Occipital lobe (tissue), 2 donors: ENCODE data around the gene FBXL20. TPM values are rescaled to one million over a fixed set of nuclear protein-coding genes. Genes with fewer than 3 reads are reported as not detected.
"Not testable (repeated sequence)": the region's sequence is repeated elsewhere in the genome, so short reads cannot be mapped to it uniquely, and the experiment has no call there.

ENCODE experiments used
- DNase-seq: peaks from one replicate; lab custom pipeline; 2025; lab: John Stamatoyannopoulos, UW
- total RNA-seq: library from RNA; depleted of rRNA; stranded (reverse); fragments of >200 nt; gene quantifications from one replicate; pipeline ENCODE4 v1.2.3, GENCODE V29; 2014

FBXL20 gene
- total RNA-seq, 1 donor from 2014 or later: 22.9 TPM

DNA sequence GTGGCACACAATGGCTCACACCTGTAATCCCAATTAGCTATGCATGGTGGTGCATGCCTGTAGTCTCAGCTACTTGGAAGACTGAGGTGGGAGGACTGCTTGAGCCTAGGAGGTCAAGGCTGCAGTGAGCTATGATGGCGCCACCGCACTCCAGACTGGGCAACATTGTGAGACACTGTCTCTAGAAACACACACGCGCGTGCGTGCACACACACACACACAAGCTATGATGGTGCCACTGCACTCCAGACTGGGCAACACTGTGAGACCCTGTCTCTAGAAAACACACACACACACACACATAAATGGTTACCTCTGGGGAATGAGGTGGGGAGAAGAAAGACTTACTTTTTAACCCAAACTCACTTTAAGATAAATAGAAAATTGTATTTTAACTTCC lies 16.4 kb downstream of the FBXL20 start:
- DNase-seq: no peak

DNA sequence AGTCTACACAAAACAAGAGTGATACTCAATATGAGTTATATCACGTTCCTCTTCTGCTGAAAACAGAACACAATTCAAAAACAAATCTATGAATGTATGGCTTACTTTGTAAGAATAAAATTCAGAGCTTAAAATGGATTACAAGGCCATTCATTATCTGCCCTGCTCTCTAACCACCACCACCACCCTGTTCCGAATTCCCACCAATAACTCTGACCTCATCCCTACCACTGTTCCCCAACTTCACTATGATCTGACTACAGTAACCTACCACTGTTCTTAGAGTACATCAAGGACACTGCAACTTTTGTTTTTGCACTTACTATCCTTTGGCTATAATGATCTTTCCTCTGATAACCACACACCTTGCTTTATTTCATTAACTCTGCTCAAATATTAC lies 21.3 kb downstream of the FBXL20 start:
- no peak for DNase-seq

DNA sequence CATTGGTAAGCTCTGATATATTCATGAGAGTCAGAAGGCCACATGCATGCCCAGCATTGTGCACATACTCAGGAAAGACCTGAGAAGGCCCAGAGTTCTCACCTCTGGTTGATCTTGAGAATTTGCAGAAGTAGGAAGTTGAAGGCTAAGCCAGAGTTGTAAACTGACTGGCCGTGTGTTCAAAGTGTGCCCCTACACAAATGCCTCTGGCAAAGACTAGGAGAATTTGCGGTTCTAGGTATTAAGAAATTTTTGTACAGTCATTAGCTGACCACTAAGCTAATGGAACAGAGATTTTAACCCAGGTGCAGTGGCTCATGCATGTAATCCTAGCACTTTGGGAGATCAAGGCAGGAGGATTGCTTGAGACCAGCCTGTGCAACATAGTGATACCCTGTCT lies 25.0 kb downstream of the FBXL20 start:
- DNase-seq: no peak

DNA sequence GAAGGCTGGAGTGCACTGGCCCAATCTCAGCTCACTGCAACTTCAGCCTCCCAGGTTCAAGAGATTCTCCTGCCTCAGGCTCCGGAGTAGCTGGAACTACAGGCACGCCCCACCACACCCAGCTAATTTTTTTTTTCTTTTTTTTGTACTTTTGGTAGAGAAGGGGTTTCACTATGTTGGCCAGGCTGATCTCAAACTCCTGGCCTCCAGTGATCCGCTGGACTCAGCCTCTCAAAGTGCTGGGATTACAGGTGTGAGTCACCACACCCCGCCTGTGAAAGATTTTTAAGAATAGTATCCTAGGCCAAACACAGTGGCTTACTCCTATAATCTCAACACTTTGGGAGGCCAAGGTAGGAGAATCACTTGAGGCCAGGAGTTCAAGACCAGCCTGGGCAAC lies 33.6 kb downstream of the FBXL20 start:
- DNase-seq: not testable (repeated sequence)

DNA sequence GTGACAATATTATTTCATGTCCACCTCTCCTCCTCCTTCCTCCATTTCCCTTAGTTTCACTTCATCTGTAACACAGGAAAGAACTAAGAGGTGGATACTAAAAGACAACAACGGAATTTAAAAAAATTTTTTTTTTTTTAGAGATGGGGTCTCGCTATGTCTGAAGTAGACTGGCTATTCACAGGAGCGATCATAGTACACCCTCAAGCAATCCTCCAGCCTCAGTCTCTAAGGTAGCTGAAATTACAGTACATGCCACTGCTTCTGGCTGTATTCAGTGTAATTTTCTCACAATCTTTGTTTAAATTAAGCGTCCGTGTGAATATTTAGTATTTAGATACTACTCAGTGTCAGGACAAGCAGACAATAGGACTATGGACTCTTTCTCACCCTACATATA lies 35.6 kb downstream of the FBXL20 start:
- no peak for DNase-seq

DNA sequence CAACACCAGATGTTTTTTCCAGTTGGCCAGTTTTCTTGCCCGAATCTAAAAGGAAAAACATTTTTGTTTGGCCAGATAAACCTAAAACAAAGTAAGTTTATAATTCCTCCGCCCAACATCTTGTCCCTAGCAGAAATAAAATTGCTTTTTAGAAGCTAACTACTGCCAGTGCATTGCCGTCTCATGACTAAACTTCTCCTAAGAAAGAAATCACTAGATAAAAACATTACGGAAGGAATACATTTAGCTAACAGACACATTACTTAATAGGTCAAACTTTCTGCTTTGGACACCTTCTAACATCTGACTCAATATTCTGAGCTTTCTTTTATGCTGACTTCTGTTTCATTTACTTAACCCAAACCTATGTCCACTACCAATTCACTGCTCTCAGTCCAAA lies 36.2 kb downstream of the FBXL20 start:
- DNase-seq: no peak

DNA sequence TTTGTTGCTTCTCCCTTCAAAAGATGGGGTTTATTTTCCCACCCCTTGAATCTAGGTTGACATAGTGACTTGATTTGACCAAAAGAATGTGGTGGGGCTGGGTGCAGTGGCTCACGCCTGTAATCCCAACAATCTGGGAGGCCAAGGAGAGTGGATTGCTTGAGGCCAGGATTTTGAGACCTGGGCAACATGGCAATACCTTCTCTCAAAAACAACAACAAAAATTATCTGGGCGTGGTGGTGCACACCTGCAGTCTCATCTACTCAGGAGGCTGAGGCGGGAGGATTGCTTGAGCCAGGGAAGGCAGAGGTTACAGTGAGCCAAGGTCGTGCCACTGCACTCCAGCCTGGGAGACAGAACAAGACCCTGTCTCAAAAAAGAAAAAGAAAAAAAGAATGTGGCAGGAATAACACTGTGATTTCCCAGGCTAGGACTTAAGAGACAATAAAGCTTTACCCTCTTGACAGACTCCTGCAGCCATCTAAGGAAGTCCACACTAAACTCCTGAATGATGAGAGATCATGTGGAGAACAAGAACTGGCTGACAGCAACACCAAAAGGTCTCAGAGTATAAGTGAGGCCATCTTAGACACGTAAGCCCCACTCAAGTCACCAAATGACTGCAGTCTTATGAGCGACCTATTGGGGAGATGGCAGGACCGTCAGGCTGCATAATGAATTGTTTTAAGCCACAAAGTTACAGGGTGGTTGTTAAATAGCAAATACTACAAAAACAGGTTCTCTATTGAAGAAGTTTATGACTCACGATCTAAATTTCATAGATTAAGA lies 37.0 kb downstream of the FBXL20 start:
- no peak for DNase-seq

DNA sequence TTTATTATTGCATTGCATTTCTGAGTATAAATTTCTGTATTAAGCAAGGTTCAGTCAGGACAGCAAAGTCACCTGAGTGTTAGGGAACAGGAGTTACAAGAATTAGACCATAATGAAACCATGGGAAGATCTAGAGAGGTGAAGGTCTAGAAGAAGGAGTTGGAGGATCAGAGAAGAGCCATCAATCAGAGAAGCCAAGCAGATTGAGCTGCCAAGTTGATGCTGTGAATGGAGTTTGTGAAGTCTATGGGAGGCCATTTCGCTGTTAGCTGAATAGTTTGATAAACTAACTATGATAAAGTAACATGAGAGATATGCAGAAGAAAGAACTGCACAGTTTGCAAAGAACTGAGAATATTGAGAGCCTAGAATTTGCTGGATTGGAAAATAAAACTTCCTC lies 40.4 kb downstream of the FBXL20 start:
- no peak for DNase-seq

DNA sequence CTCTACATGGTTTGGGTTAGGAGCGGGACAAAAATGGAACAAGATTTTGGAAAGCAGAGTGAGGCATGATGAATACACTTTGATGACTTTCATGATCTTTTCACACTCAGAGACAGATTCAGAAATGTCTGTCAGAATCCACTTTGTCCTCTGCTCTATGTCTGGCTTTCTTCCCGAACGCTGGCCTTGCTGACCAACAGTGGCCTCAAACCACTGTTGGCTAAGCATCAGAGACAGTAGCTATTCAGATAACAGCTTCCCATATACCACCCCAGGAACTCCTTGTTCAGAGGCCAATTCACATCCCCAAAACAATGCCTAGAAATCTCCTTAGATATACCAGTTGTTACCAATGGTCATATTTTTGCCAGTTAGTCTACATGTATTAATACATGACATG lies 40.9 kb downstream of the FBXL20 start:
- DNase-seq: no peak

DNA sequence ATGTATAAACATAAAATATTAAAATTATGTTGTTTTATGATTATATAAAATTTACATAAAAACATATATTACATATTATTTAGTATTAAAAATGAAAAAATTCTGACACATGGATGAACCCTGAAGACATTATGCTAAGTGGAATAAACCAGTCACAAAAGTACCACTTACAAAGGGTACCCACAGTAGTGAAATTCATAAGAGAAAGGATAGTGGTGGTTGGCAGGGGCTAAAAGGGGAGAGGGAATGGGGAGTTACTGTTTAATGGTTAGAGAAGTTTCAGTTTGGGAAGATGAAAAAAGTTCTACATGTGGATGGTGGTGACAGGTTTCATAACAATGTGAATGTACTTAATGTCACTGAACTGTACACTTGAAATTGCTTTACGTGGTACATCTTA lies 41.4 kb downstream of the FBXL20 start:
- DNase-seq: no peak

DNA sequence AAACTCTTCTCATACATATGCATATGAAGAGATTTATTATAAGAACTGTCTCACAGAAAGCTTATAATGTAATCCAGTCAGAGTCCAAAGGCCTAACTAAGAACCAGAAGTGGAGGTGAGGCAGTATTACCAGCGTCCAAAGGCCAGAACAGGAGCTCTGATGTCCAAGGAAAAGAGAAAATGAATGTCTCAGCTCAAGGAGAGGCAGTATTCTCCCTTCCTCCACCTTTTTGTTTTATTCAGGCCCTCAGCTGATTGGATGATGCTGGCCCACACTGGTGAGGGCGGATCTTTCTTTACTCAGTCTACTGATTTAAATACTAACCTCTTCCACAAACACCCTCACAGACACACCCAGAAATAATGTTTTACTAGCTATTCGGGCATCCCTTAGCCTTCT lies 43.4 kb downstream of the FBXL20 start:
- no peak for DNase-seq

DNA sequence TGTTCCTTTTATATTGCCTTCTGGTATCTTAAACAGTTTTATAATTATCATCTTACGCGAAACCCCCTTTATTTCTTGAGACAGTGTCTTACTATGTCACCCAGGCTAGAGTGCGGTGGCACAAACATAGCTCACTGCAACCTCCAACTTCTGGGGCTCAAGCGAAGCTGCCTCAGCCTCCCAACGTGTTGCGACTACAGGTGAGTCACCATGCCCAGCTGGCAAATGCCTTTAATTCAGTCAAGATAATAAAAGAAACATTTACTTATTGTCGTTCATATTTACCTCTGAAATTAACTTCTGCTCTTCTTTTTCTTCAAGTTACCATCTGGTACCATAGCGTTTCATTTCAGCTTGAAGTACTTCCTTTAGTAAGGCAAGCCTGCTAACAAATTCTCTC lies 43.9 kb downstream of the FBXL20 start:
- DNase-seq: no peak

DNA sequence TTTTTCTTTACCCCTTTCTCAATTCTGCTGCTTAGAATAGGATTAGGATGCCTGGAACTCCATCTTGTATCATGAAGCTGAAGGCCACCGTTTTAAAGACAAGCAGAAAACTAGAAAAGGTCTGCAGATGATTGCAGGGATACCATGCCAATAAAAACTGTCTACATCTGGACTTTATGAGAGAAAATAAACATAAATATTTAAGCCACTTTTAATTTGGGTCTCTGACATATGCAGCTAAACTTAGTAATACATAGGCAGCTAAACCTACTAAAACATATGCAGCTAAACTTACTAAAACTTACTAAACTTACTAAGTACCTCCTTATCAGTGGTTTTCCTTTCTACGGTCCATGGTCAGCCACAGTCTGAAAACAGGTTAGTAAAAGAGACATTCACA lies 48.4 kb downstream of the FBXL20 start:
- DNase-seq: no peak

DNA sequence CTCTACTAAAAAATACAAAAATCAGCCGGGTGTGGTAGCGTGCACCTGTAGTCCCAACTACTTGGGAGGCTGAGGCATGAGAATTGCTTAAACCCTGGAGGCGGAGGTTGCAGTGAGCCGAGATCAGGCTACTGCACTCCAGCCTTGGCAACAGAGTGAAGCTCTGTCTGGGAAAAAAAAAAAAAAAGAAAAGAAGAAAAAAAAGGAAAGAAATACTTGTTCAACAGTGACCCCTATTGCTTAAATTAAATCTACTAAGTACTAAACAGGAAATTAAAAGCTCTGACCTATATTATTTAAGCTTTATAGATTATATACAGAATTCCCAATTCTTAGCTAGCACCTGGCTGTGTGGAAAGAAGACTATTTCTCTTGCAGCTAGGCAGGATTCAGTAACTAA lies 48.9 kb downstream of the FBXL20 start:
- no peak for DNase-seq

DNA sequence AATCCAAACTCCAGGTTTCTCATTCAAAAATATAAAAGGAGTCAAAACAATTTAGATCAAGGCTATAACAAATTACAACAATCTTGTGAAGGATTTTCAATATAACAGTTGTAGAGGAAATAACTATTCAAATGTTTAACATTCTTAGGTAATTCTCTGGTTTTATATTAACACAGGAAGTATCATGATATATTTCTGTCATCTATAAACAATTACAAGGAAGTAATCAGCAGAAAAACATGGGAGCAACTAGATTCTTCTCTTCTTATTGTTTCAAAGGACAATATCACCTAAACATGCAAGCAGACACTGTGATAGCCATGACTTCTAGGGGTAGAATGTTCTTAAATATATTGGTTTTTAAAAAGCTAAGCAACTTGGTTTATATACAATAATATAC lies 49.9 kb downstream of the FBXL20 start:
- no peak for DNase-seq

DNA sequence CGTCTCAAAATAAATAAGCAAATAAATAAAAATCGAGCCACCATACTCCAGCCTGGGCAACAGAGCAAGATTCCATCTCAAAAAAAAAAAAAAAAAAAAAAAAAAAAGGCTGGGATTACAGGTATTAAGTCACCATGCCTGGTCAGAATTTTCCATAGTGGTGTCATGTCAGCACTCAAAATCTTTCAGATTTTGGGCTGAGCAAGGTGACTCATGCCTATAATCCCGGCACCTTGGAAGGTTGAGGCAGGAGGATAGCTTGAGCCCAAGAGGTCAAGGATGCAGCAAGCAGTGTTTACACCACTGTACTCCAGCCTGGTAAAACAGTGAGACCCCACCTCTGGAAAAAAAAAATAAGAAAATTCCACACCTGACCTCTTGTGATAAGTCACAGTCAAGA lies 52.2 kb downstream of the FBXL20 start:
- no peak for DNase-seq

DNA sequence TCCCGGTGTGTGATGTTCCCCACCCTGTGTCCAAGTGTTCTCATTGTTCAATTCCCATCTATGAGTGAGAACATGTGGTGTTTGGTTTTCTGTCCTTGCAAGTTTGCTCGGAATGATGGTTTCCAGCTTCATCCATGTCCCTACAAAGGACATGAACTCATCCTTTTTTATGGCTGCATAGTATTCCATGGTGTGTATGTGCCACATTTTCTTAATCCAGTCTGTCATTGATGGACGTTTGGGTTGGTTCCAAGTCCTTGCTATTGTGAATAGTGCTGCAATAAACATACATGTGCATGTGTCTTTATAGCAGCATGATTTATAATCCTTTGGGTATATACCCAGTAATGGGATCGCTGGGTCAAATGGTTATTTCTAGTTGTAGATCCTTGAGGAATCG lies 54.6 kb downstream of the FBXL20 start:
- DNase-seq: not testable (repeated sequence)

DNA sequence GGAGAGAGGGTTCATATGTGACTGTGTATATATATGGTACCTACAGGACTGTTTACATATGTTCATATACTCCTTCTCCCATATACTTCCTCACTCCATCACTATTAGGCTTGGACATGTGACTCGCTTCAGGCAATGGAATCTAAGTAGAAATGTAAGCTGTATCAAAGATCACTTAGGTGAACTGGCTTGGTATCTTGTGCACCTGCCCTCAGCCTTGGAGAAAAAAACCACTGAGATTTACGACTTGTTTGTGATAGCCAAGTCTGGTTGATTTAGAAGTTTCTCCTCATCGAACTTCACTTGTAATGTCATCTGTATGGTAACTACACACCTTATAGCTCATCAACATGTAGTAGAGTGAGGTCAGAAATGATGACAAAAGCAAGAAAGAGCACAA lies 59.9 kb downstream of the FBXL20 start:
- DNase-seq: no peak

DNA sequence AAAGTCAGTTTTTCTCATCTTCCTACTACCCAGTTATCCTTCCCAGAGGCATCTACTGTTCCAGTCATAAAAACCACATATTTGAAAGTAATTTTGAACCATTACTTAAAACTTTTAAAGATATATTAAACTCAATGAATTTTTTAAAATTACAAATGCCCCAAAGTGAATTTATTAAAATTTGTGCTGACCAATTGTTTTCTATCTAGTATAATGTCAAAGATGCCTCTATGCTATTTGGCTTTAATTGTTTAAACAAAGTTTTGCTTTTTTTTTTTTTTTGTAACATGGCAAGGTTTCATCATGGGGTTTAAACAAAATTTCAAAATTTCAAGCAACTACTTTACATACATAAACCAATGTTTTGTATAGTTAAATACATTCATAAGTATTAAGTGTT lies 60.7 kb downstream of the FBXL20 start:
- DNase-seq: no peak

DNA sequence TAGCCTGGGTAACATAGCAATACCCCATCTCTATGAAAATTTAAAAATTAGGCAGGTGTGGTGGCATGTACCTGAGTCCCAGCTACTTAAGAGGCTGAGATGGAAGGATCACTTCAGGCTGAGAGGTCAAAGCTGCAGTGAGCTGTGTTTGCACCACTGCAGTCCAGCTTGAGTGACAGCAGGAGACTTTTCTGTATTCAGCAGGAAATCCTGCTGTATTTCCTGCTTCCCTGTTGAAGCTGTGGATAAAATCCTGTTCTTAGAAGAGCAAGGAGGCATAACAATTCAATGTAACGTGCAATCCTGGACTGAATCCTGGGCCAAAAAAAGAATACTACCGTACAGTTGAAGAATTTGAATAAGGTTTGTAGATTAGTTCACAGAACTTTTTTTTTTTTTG lies 62.2 kb downstream of the FBXL20 start:
- DNase-seq: no peak

DNA sequence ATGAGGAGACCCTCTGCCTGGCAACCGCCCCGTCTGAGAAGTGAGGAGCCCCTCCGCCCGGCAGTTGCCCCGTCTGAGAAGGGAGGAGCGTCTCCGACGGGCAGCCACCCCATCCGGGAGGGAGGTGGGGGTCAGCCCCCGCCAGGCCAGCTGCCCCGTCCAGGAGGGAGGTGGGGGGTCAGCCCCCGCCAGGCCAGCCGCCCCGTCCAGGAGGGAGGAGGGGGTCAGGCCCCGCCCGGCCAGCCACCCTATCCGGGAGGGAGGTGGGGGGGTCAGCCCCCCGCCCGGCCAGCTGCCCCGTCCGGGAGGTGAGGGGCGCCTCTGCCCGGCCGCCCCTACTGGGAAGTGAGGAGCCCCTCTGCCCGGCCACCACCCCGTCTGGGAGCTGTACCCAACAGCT lies 63.8 kb downstream of the FBXL20 start:
- DNase-seq: not testable (repeated sequence)

DNA sequence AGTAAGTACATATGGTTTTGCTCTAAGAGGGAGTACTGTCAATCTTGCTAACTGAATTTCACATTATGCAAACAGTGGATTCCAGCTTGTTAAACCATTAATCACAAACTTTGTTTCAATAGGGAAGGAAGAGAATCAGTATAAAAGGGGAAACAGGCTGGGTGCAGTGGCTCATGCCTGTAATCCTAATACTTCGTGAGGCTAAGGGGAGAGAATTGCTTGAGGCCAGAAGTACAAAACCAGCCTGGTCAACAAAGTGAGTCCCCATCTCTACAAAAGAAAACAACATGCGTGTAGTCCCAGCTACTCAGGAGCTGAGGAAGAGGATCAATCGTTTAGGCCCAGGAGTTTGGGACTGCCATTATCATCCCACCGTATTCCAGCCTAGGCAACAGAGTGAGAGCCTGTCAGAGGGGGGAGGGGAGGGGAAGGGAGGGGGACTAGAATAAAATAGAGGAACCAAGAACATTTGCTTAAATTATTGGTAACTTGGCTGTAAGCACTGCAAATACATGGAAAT lies 65.7 kb downstream of the FBXL20 start:
- DNase-seq: no peak

DNA sequence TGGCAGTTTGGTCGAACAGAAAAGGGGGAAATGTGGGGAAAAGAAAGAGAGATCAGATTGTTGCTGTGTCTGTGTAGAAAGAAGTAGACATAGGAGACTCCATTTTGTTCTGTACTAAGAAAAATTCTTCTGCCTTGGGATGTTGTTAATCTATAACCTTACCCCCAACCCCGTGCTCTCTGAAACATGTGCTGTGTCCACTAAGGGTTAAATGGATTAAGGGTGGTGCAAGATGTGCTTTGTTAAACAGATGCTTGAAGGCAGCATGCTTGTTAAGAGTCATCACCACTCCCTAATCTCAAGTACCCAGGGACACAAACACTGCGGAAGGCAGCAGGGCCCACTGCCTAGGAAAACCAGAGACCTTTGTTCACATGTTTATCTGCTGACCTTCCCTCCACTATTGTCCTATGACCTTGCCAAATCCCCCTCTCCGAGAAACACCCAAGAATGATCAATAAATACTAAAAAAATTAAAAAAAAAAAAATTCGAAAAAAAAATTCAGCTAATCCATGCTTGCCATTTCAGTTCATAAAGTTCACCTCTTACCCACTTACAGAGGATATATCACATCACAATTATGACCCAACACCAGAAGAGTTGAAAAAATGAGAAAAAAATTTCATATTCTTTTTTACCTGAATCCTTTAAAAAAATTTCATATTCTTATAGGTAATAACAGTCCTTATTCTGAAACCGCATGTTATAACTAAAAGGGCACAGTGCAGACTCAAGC lies 67.2 kb downstream of the FBXL20 start:
- DNase-seq: not testable (repeated sequence)
